Nephron progenitor cell (in vitro differentiated cells): ENCODE data around the gene PTPN3.
A peak's percentile ranks its signal among the peaks of the same experiment; 100 is the strongest.

Experiments used
- DNase-seq: peaks from one replicate; pipeline ENCODE4 v3.0.0; 2021
- H3K27ac Mint-ChIP-seq: 2 replicates; pipeline ENCODE4 v1.8.0; 2021; ENCODE audit warnings: mild to moderate bottlenecking, moderate library complexity, mixed read lengths
- H3K27me3 Mint-ChIP-seq: 2 replicates; pipeline ENCODE4 v1.8.0; 2021; ENCODE audit warnings: mild to moderate bottlenecking, low read depth, mixed read lengths; ENCODE audit not compliant: poor library complexity
- H3K36me3 Mint-ChIP-seq: 2 replicates; pipeline ENCODE4 v1.8.0; 2021; ENCODE audit warnings: low read depth, mixed read lengths
- H3K4me1 Mint-ChIP-seq: 2 replicates; pipeline ENCODE4 v1.8.0; 2021; ENCODE audit warnings: mixed read lengths
- H3K4me3 Mint-ChIP-seq: 2 replicates; pipeline ENCODE4 v1.8.0; 2021; ENCODE audit warnings: mild to moderate bottlenecking, moderate library complexity, mixed read lengths
- H3K9me3 Mint-ChIP-seq: 2 replicates; pipeline ENCODE4 v1.8.0; 2021; ENCODE audit warnings: mild to moderate bottlenecking, moderate library complexity, mixed read lengths
- CTCF ChIP-seq: fragments of 200-600 bp; sonication (generic); IDR thresholded peaks from 2 replicates; pipeline ENCODE4 v1.5.0; 2021; ENCODE audit warnings: antibody characterized with exemption

PTPN3 gene

GRCh38 chr9:109440117-109440515, 58.0 kb downstream of the PTPN3 start:
- no peak overlapping the region for H3K4me3 Mint-ChIP-seq
- H3K36me3 Mint-ChIP-seq, result no peaks in the 10 kb centered on the region
- H3K27me3 Mint-ChIP-seq, result no peaks in the 10 kb centered on the region
- TF ChIP-seq CTCF, result no peak
- H3K4me1 Mint-ChIP-seq, result peaks cover 53% of the 10 kb centered on the region
- no peaks in the 10 kb centered on the region for H3K9me3 Mint-ChIP-seq
- no peak for DNase-seq
- H3K27ac Mint-ChIP-seq, result peak overlapping the region; percentile 79

- H3K27me3 Mint-ChIP-seq, result no peaks in the 10 kb centered on the region
- no peaks in the 10 kb centered on the region for H3K36me3 Mint-ChIP-seq
- no peak for TF ChIP-seq CTCF
- no peak overlapping the region for H3K4me3 Mint-ChIP-seq
- H3K27ac Mint-ChIP-seq, result peak overlapping the region; percentile 79
- peaks cover 59% of the 10 kb centered on the region for H3K4me1 Mint-ChIP-seq
- no peaks in the 10 kb centered on the region for H3K9me3 Mint-ChIP-seq
- no peak for DNase-seq
Observed at GRCh38 chr9:109439378-109440116, 58.6 kb downstream of the PTPN3 start.

GRCh38 chr9:109437286-109437685, 60.8 kb downstream of the PTPN3 start:
- TF ChIP-seq CTCF, result no peak
- Mint-ChIP-seq H3K36me3 (peaks cover 8% of the 10 kb centered on the region), H3K9me3 (peaks cover 5% of the 10 kb centered on the region), H3K4me1 (peaks cover 60% of the 10 kb centered on the region), H3K27me3 (peaks cover 3% of the 10 kb centered on the region), H3K27ac (peak overlapping the region; percentile 92), H3K4me3 (peak overlapping the region; percentile 33)
- DNase-seq, result peak; percentile 21

GRCh38 chr9:109436071-109436470, 62.0 kb downstream of the PTPN3 start:
- peaks cover 7% of the 10 kb centered on the region for H3K9me3 Mint-ChIP-seq
- no peak for DNase-seq
- H3K27me3 Mint-ChIP-seq, result peaks cover 3% of the 10 kb centered on the region
- no peak overlapping the region for H3K4me3 Mint-ChIP-seq
- H3K4me1 Mint-ChIP-seq, result peaks cover 56% of the 10 kb centered on the region
- H3K36me3 Mint-ChIP-seq, result peaks cover 16% of the 10 kb centered on the region
- no peak overlapping the region for H3K27ac Mint-ChIP-seq
- no peak for TF ChIP-seq CTCF

GRCh38 chr9:109433476-109433875, 64.6 kb downstream of the PTPN3 start:
- Mint-ChIP-seq H3K36me3 (peaks cover 16% of the 10 kb centered on the region), H3K27me3 (peaks cover 5% of the 10 kb centered on the region), H3K4me3 (no peak overlapping the region), H3K4me1 (peaks cover 45% of the 10 kb centered on the region), H3K27ac (no peak overlapping the region), H3K9me3 (peaks cover 7% of the 10 kb centered on the region)
- no peak for TF ChIP-seq CTCF
- no peak for DNase-seq

GRCh38 chr9:109430231-109430630, 67.9 kb downstream of the PTPN3 start:
- Mint-ChIP-seq H3K4me1 (peaks cover 45% of the 10 kb centered on the region), H3K4me3 (no peak overlapping the region), H3K27me3 (peaks cover 5% of the 10 kb centered on the region), H3K27ac (peak overlapping the region; percentile 42), H3K9me3 (peaks cover 7% of the 10 kb centered on the region), H3K36me3 (peaks cover 16% of the 10 kb centered on the region)
- DNase-seq, result no peak
- no peak for TF ChIP-seq CTCF
